ENCODE measurements around the gene WWP2.
"Not testable (repeated sequence)": the region's sequence is repeated elsewhere in the genome, so short reads cannot be mapped to it uniquely, and the experiment has no call there.

DNA sequence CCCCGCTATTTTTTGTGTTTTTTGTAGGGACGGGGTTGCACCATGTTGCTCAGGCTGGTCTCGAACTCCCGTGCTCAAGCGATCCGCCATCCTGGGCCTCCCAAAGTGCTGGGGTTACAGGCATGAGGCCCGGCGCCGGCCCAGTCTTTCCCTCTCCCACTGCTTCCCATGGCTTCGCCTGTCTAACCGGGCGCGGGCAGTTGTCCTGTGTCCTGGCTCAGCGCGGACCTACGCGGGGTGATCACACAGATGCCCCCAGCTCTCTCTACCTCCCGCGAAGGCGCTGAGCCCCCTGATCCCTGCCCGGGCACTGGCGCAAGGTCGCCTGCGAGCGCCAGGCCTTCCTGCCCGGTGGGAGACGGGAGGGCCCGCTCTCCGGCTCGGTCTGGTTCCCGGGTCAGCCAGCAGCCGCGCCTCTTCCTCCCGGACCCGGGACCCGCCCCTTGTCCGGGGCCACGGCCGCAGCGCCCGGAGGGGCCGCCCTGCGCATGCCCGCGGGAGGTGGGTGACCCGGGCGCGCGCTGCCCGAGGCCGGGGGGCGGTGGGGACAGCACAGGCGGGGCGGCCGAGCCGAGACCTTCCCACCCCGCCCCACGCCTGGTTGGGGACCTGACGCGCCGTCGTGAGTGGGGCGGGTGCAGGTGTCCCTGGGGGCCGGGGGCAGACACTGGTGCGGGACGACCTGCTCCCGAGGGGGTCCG is 203.0 kb downstream of the WWP2 start:
- TF ChIP-seq EZH2 (IDR thresholded peaks at IDR 0.05); POLR2AphosphoS5 (IDR thresholded peaks at IDR 0.05; ENCODE audit: borderline replicate concordance, low read depth, low read length); FOXP2 (optimal IDR thresholded peaks at IDR 0.05; ENCODE audit: control extremely low read depth, extremely low read length, insufficient read depth): not testable (repeated sequence)

All from SK-N-MC (cell line).